DOHH2 (cell line): ENCODE results near the gene ZNF253.
"Not testable (repeated sequence)": the region's sequence is repeated elsewhere in the genome, so short reads cannot be mapped to it uniquely, and the experiment has no call there.

Experiments used
- CTCF ChIP-seq: fragments of 200-600 bp; sonication (generic); IDR thresholded peaks from one replicate; pipeline ENCODE4 v1.5.1; 2014; ENCODE audit warnings: antibody characterized with exemption, mild to moderate bottlenecking, low read depth, low read length; ENCODE audit not compliant: poor library complexity, severe bottlenecking
- EZH2phosphoT487 ChIP-seq: fragments of 200-600 bp; sonication (generic); IDR thresholded peaks from 2 replicates; pipeline ENCODE4 v1.6.1; 2017; ENCODE audit warnings: borderline replicate concordance, mild to moderate bottlenecking, antibody characterized with exemption, low read length, moderate library complexity, mixed read lengths

DNA sequence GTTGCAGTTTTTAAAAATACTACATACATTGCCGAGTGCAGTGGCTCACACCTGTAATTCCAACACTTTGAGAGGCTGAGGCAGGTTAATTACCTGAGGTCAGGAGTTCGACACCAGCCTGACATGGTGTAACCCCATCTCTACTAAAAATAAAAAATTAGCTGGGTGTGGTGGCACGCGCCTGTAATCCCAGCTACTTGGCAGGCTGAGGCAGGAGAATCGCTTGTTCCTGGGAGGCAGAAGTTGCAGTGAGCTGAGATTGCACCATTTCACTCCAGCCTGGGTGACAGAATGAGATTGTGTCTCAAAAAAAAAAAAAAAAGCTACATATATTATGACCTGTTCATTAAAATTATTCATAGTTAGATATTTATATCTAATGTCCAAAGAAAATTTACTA lies 4.4 kb downstream of the ZNF253 start:
- TF ChIP-seq CTCF, EZH2phosphoT487: not testable (repeated sequence)
